Upper lobe of left lung (tissue), 6 donors: ENCODE data around the gene SPESP1. TPM values are rescaled to one million over a fixed set of nuclear protein-coding genes. Genes with fewer than 3 reads are reported as not detected.

Experiments
- ATAC-seq, 2 donors: fragments of 200-7000 bp; cut with Tn5 transposase; one replicate each; pipeline ENCODE4 v1.9.1; 2022; ENCODE audit warnings: mild to moderate bottlenecking in 2 of 2, moderate library complexity in 2 of 2; ENCODE audit not compliant: low FRiP score in 2 of 2
- DNase-seq, 2 donors: peaks; one replicate each; pipeline ENCODE4 v3.0.0-alpha.2; 2019 to 2020
- H3K27ac ChIP-seq, 4 donors: fragments of 200-600 bp; sonication (generic); one replicate each; pipeline ENCODE4 v1.5.1; 2016 to 2019
- H3K27me3 ChIP-seq, 4 donors: fragments of 200-600 bp; sonication (generic); one replicate each; pipeline ENCODE4 v1.5.1; 2017 to 2019
- H3K36me3 ChIP-seq, 4 donors: fragments of 200-600 bp; sonication (generic); one replicate each; pipeline ENCODE4 v1.5.1; 2016 to 2019
- H3K4me1 ChIP-seq, 4 donors: fragments of 200-600 bp; sonication (generic); one replicate each; pipeline ENCODE4 v1.5.1; 2018 to 2019
- H3K4me3 ChIP-seq, 4 donors: fragments of 200-600 bp; sonication (generic); one replicate each; pipeline ENCODE4 v1.5.1; 2017 to 2019; ENCODE audit warnings: mild to moderate bottlenecking in 2 of 4, moderate library complexity in 1 of 4
- H3K9me3 ChIP-seq, 4 donors: fragments of 200-600 bp; sonication (generic); one replicate each; pipeline ENCODE4 v1.5.1; 2018 to 2019
- CTCF ChIP-seq, 6 experiments: fragments of 450-650 bp in 4 of 6; fragments of 200-600 bp in 2 of 6; sonication (generic) in 2 of 6; IDR thresholded peaks; one replicate each; pipeline ENCODE4 v1.5.1; 2016 to 2019; ENCODE audit warnings: antibody characterized with exemption in 6 of 6
- EP300 ChIP-seq, 4 donors: sonication (generic); formaldehyde crosslinking; IDR thresholded peaks; one replicate each; pipeline ENCODE4 v1.5.1; 2017; ENCODE audit warnings: antibody characterized with exemption in 4 of 4, control low read depth in 2 of 4
- POLR2A ChIP-seq, 4 donors: fragments of 450-650 bp; IDR thresholded peaks; one replicate each; pipeline ENCODE4 v1.5.1; 2016 to 2017; ENCODE audit warnings: antibody characterized with exemption in 4 of 4, mild to moderate bottlenecking in 2 of 4
- POLR2AphosphoS5 ChIP-seq, 2 donors: sonication (generic); formaldehyde crosslinking; IDR thresholded peaks; one replicate each; pipeline ENCODE4 v1.5.1; 2017; ENCODE audit warnings: antibody characterized with exemption in 2 of 2
- WGBS, 2 donors: methylation state at CpG; one replicate each; pipeline ENCODE4 v1.1.5; 2017 to 2018; 5-methylcytosine and 5-hydroxymethylcytosine counted together
- total RNA-seq, 6 donors: library from RNA; depleted of rRNA in 4 of 6; stranded (reverse); fragments of >200 nt in 4 of 6; gene quantifications; one replicate each; pipeline versions ENCODE4 v1.1.0 to v1.2.1, GENCODE V29; 2016 to 2021
- donor health status: DM: no; HTN: no; CAD: no; lungs with moderate emphysema.
- donor health status: DM: no; HTN: yes; CAD: no; lungs with severe emphysema.

SPESP1 gene
- total RNA-seq, 6 donors from 2014 or later = 0.91 to 5.1 (median 2.5) TPM; not detected in 1

GRCh38 chr15:68992696-68993095 is 62.4 kb downstream of the SPESP1 start:
- DNase-seq (no peak), ATAC-seq (no peak)
- TF ChIP-seq POLR2A (IDR thresholded peaks at IDR 0.05) = no peak
- no peak for TF ChIP-seq EP300 (IDR thresholded peaks at IDR 0.05)
- no peak for TF ChIP-seq POLR2AphosphoS5 (IDR thresholded peaks at IDR 0.05)
- no peak for TF ChIP-seq CTCF (IDR thresholded peaks at IDR 0.05)
- Histone ChIP-seq H3K27ac (no peak overlapping the region), H3K4me1 (peaks cover 0 to 9% (median 0%) of the 10 kb centered on the region in 4 donors), H3K4me3 (no peak overlapping the region), H3K36me3 (no peaks in the 10 kb centered on the region), H3K27me3 (no peaks in the 10 kb centered on the region), H3K9me3 (no peaks in the 10 kb centered on the region)
- 91 to 97% methylated on average over 3 to 5 of the region's 6 CpGs for WGBS, 2 donors

- no peaks in the 10 kb centered on the region for H3K36me3 ChIP-seq
- H3K4me1 ChIP-seq = peaks cover 0 to 9% (median 0%) of the 10 kb centered on the region in 4 donors
- no peak for DNase-seq
- TF ChIP-seq POLR2AphosphoS5 (IDR thresholded peaks at IDR 0.05) (no peak), POLR2A (IDR thresholded peaks at IDR 0.05) (no peak), EP300 (IDR thresholded peaks at IDR 0.05) (no peak), CTCF (IDR thresholded peaks at IDR 0.05) (no peak)
- H3K27ac ChIP-seq = no peak overlapping the region
- H3K27me3 ChIP-seq = no peaks in the 10 kb centered on the region
- no peak overlapping the region for H3K4me3 ChIP-seq
- WGBS, 2 donors = 90 to 96% methylated on average over 6 of the region's 6 CpGs
- ATAC-seq = no peak
- no peaks in the 10 kb centered on the region for H3K9me3 ChIP-seq
Measured at GRCh38 chr15:68993276-68993675, 63.0 kb downstream of the SPESP1 start.

- TF ChIP-seq POLR2A (IDR thresholded peaks at IDR 0.05) (no peak), POLR2AphosphoS5 (IDR thresholded peaks at IDR 0.05) (no peak), CTCF (IDR thresholded peaks at IDR 0.05) (no peak), EP300 (IDR thresholded peaks at IDR 0.05) (no peak)
- peaks cover 0 to 9% (median 0%) of the 10 kb centered on the region in 4 donors for H3K4me1 ChIP-seq
- no peaks in the 10 kb centered on the region for H3K36me3 ChIP-seq
- H3K9me3 ChIP-seq = no peaks in the 10 kb centered on the region
- 86 to 92% methylated on average over 2 of the region's 2 CpGs for WGBS, 2 donors
- DNase-seq (no peak), ATAC-seq (no peak)
- H3K27me3 ChIP-seq = no peaks in the 10 kb centered on the region
- no peak overlapping the region for H3K4me3 ChIP-seq
- no peak overlapping the region for H3K27ac ChIP-seq
Measured at GRCh38 chr15:68994149-68994548, 63.8 kb downstream of the SPESP1 start.

GRCh38 chr15:68994981-68995761 is 64.8 kb downstream of the SPESP1 start:
- ATAC-seq (no peak), DNase-seq (no peak)
- Histone ChIP-seq H3K27ac (no peak overlapping the region), H3K9me3 (no peaks in the 10 kb centered on the region), H3K36me3 (no peaks in the 10 kb centered on the region), H3K27me3 (no peaks in the 10 kb centered on the region), H3K4me1 (peaks cover 0 to 4% (median 0%) of the 10 kb centered on the region in 4 donors), H3K4me3 (no peak overlapping the region)
- no peak for TF ChIP-seq CTCF (IDR thresholded peaks at IDR 0.05)
- TF ChIP-seq POLR2A (IDR thresholded peaks at IDR 0.05) = no peak
- WGBS, 2 donors = 93 to 96% methylated on average over 9 of the region's 9 CpGs

Other genes starting within 250 kb of the SPESP1 start
- 100 to 1,000 TPM in 2 of 6 donors, 10 to 100 TPM in 4; 62.9 to 110 (median 81.5) TPM for gene ANP32A, start 109.6 kb upstream of the SPESP1 start, total RNA-seq
- 1 to 10 TPM in 2 of 6 donors, under 1 TPM in 2, not detected in 2; 0.20 to 5.7 (median 1.4) TPM for gene NOX5, start 84.2 kb downstream of the SPESP1 start, total RNA-seq
- gene GLCE, start 230.1 kb downstream of the SPESP1 start, total RNA-seq = 10 to 100 TPM; 12.5 to 24.8 (median 17.2) TPM